HG02642 (cell line): Measurements from ENCODE around the gene FAM171A2.
"Not testable (repeated sequence)": the region's sequence is repeated elsewhere in the genome, so short reads cannot be mapped to it uniquely, and the experiment has no call there.

Experiments used
- ATAC-seq: cut with Tn5 transposase; IDR thresholded peaks from one replicate; pipeline ENCODE4 v1.9.1; 2021; ENCODE audit warnings: mild to moderate bottlenecking; ENCODE audit not compliant: unreplicated experiment, poor library complexity

Gene FAM171A2

GRCh38 chr17:44363613-44364159, at the start of gene FAM171A2:
FAM171A2 (minus strand) TSS chr17:44363853; CDS start chr17:44363714, 139 bp downstream.
- peak; percentile 67 for ATAC-seq

GRCh38 chr17:44409309-44410028, 45.8 kb upstream of the FAM171A2 start:
- no peak for ATAC-seq

- no peak for ATAC-seq
These were observed 45.1 kb upstream of the FAM171A2 start for GRCh38 chr17:44408786-44409185.

- ATAC-seq = no peak
These were observed 39.0 kb upstream of the FAM171A2 start for GRCh38 chr17:44402564-44403172.

- no peak for ATAC-seq
These were observed 36.7 kb upstream of the FAM171A2 start for GRCh38 chr17:44400226-44400847.

GRCh38 chr17:44398692-44399691, 35.3 kb upstream of the FAM171A2 start:
- ATAC-seq = no peak

GRCh38 chr17:44397479-44398440, 34.1 kb upstream of the FAM171A2 start:
- ATAC-seq = no peak

GRCh38 chr17:44396946-44397345, 33.3 kb upstream of the FAM171A2 start:
- ATAC-seq = no peak

GRCh38 chr17:44394833-44395232, 31.2 kb upstream of the FAM171A2 start:
- ATAC-seq = no peak

GRCh38 chr17:44394112-44394511, 30.5 kb upstream of the FAM171A2 start:
- ATAC-seq = not testable (repeated sequence)

GRCh38 chr17:44390250-44390870, 26.7 kb upstream of the FAM171A2 start:
- no peak for ATAC-seq

- no peak for ATAC-seq
These were observed 26.1 kb upstream of the FAM171A2 start for GRCh38 chr17:44389723-44390202.

GRCh38 chr17:44389281-44389680, 25.6 kb upstream of the FAM171A2 start, which contains the start of gene ITGA2B:
ITGA2B (minus strand) TSS chr17:44389649; CDS start chr17:44389473, 176 bp downstream.
- ATAC-seq = no peak

GRCh38 chr17:44387804-44388203, 24.2 kb upstream of the FAM171A2 start:
- ATAC-seq = no peak

- ATAC-seq = no peak
These were observed 22.5 kb upstream of the FAM171A2 start for GRCh38 chr17:44386182-44386525.

- ATAC-seq = peak; percentile 69
These were observed 21.9 kb upstream of the FAM171A2 start for GRCh38 chr17:44385287-44386181.

GRCh38 chr17:44384823-44385286, 21.2 kb upstream of the FAM171A2 start:
- ATAC-seq = no peak
